Inflammatory macrophage treated with lipopolysaccharide for 1 hour (primary cell): ENCODE measurements around the gene ABCB8.

ENCODE experiments used
- DNase-seq, 2 donors: peaks; one replicate each; pipeline ENCODE4 v3.0.0-alpha.2; 2020 to 2022

Gene ABCB8

DNA sequence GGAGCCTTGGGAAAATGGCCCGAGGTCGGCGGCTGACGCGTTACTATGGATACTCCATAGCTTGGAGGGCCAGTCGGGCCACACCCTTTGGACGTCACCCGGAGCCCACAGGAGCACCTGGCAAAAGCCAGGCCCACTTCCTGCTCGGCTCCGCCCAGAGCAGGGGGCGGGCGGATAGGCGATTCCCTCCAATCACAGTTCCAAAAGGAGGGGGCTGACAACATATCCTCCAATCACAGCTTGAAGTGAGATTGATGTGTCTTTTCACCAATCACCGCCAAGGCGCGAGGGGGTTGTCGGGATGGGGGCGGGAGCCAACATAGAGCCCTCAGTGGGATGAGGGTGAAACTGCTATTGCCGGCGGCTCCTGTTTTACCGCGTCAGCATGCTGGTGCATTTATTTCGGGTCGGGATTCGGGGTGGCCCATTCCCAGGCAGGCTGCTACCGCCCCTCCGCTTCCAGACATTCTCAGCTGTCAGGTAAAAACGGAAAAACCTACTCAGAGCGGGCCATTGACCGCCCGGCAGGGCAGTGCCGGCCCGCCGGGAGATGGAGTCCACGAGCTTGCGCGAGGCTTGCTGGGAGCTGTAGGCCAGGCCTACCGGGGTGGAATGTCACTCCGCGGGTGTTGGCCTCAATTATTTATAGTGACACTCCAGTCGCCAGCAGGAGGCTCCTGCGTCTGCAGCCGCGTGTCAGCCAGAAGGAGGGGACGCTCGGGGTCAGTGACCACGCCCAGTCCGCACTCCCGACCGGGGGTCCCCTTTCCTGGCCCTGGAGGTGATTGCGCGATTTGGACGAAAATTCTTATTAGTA lies at the start of gene ABCB8:
Gene ABCB8, plus strand, starts transcription at position 320 of the 817 bp plus-strand sequence. Its CDS starts 66 bp downstream, at position 386.
- peak; percentile 99 to 100 for DNase-seq

DNA sequence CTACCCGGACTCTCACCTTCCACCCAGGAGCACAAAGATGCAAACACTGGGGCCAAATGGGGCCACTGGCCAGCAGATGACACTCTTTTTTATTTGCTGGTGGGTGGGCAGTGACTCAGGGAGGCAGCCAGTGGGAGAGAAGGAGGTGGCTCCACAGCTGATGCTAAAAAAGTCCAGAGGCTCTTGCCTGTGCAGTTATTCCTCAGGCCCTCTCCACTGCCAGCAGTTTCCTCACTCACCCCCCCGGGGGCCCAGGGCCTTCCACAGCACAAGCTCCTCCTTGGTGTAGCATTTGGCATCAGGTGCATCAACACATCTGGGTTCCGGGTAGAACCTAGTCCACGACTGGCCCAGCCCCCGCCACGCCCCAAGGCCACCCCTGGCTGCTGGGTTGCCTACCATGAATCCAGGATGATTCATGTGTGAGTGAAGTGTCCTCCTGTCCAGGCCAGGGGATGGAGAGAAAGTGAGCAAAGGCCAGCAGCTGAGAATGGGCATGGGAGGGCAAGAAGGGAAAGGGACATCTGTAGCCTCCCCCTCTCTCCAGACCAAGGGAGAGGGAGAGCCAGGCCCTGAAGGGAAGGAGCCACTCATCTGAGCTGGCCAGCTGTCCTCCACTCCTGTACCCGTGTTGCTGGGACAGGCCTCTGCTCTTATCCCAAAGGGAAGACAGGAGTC lies 48.4 kb upstream of the ABCB8 start:
- DNase-seq, result peak in 1 of 2 donors; percentile 25

DNA sequence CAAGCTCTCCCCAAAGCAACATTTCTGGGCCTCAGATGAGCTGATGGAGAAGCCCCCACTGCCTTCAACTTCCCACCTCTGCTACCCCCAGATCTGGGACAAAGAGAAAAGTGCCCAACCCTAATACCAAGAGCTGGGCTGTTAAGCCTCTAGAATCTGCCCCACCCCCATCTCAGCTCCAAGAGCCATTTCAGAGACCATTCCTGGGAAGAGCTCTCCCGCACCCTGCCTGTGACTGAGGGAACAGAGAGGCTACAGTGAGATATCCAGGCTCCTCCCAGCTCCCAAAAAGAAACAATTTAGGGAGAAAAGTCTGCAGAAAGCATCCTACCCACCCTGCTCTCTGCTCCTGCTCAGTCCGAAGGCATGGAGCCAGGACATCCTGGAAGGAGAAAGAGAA lies 47.6 kb upstream of the ABCB8 start:
- DNase-seq, result no peak

DNA sequence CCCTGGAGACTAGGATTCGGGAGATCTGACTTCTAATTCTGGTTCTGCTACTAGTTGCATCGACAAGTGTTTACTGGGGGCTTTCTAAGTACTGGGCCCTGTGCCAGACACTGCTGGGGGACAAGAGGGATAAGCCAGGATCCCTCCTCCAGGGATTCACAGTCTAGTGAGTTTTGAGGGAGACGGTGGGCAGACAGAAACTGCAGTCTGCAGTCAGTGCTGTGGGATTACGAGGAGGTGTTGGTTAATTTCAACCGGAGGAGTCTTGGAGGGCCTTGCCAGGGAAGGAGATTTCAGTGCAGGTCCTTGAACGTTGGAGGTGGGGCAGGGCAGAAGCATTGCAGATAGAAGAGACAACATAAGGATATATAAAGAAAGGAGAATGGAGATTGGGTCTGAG lies 46.6 kb upstream of the ABCB8 start:
- no peak for DNase-seq

DNA sequence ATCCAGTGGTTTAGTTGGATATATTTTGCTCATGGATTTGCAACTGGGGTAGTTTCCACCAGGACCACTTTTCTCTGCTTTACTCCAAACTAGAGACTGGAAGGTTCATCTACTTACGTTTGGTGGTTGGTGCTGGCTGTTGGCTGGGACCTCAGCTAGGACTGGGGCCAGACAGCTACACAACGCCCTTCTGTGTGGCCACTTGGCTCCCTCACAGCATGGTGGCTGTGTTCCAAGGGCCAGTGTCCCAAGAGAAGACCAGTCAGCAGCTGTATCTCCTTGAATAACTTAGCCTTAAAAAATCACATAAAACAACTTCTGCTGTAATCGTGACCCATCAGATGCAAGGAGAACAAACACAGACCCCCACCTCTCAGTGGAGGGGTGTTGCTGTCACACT lies 45.9 kb upstream of the ABCB8 start:
- DNase-seq, result no peak

DNA sequence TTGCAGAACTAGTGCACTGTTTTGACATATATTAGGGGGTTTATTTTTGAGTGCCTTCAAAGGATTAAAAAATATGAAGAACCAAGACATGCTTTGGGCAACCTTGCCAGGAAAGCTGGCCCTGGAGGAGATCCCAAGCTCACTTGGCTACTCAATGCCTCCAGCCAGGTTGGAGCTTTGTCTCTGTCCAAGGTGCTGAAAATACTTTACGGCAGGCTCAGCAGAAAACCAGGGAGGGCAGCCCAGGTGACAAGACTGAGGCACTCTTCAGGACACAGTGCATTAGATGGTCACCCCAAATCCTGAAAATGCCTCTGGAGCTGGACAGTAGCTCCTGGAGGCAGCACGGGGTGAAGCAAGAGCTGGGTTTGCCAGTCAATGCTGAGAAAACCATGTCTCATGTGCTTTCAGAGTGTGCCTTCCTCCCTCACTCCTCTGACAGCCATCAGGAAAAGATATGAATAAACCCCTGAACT lies 44.3 kb upstream of the ABCB8 start:
- peak in 1 of 2 donors; percentile 32 for DNase-seq

DNA sequence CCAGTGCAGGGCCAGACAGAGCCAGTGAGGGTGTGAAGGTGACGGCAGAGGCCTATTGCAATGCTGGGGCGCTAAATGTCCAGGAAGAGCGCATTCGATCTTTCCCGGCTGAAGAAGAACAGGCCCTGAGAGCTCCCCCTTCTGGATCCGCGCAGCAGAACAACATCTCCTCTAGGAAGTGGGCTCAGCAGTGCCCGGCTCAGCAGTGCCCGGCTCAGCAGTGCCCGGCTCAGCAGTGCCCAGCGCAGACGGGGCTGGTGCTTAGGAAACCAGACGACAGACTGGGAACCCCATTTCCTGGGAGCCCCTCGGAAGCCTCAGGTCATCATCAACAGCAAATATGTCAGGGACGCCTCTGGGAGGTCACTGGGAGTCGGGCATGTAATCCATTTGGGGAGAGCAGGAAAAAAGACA lies 42.1 kb upstream of the ABCB8 start:
- DNase-seq, result peak; percentile 37 to 73

DNA sequence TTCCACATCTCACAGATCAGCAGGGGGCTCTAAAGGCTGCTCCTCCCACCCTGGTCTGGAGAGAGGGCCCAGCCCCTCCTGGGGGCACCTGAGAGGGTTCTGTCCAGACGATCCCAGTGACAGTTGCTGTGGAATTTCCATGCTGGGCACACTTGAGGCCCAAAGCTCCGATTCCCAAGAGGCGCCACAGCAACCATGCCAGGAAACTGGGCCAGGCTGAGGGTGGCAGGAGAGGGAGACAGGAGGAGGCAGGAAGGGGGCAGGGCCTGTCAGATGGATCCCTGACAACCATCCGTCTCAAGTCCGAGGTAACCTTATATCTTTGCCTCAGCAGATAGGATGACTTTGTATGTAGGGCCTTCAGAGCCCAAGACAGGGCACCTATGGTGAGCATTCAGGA lies 41.7 kb upstream of the ABCB8 start:
- no peak for DNase-seq

DNA sequence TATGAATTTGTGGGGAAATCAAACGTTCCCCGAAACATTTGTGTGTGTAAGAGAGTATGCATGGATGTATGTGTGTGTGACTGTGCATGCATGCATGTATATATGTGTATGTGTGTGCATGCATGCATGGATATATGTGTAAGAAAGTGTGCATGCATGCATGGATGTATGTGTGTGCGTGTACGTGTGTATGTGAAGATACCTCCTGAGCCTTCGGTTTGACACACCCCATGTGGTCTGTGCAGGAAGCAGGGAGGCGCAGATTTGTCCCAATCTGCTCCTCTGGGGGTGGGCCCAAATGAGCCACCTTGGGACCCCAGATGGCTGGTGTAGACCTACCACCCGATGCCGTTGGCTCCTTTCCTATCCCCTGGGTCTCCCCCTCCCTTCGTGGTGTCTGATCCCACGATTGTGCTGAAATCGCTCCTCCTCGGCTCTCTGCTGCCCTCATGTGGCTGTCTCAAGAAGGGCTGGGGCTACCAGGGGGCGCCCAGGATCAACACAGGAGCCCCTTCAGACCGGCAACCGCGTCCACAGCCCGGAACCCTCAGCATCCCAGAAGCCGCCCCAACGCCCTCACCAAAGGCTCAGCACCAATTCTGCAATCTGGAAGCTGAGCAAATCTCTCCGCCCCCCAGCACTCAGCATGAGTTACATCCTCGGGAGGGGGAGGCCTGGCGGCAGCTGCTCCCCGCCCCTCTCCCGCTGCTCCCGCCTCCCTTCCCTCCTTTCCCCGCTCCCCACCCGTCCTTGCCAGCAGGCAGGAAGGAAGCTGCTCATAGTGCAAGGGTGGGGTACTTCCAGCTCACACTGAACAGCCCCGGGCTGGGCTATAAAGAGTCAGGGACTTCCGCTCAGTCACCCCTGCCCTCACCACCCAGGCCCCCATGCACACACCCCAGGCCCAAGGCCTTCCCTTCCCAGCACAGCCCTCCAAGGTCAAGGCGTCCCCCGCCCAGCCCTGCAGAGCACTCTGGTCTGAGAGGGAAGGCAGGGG lies 39.7 kb upstream of the ABCB8 start:
- peak; percentile 54 to 56 for DNase-seq

DNA sequence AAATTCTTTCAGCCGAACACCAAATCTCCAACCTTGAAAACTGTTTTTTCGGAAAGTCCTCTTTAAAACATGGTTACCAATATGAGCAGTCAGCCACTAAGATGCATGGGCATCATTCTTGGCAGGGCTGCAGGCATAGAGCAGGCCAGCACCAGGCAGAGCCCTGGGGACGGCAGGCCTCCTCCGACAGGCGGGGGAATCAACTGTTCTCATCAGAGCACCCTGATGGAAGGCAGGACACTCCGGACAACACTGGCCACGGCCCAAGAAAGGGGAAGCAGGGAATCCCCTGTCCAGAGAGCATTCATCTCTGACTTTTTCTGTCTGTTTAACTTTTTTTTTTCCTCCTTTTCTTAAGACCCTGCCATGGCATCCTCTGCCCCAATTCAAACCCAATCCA lies 38.8 kb upstream of the ABCB8 start:
- DNase-seq, result peak; percentile 29 to 37

DNA sequence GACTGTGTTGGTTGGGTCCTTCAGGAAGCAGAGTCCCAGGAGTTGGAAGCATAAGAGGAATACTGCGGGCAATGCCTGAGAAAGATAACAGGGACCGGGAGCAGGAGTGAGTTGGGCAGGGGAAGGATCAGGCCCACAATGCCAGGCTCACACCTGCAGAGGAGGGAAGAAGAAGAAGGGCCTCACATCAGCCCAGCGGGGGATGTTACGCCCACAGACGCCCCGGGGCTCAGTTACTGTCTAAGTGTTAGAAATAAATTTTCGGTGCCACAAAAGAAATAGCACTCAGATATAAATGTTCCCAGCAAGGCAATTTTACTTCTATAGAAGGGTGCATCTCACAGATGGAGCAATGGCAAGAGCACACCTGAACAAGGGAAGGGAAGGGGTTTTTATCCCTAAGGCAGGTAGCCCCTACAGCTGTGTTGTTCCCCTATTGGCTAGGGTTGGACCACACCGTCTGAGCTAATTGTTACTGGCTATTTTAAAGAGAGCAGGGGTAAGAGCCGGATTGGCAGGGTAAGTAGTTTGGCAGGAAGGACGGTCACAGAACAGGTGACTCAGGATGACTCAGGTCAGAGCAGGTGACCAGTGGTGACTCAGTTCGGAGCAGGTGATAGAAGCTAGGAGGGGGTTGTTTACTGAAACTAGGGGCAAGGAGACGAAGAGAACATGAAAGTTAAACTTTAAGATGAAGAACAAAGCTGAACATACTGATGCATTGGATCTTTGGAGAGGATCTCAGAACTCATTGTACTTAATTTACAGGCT lies 37.6 kb upstream of the ABCB8 start, which contains the start of gene NOS3:
Gene NOS3, plus strand, starts transcription at position 602 of the 771 bp plus-strand sequence. CDS start 2,787 bp downstream, outside the sequence.
- no peak for DNase-seq

DNA sequence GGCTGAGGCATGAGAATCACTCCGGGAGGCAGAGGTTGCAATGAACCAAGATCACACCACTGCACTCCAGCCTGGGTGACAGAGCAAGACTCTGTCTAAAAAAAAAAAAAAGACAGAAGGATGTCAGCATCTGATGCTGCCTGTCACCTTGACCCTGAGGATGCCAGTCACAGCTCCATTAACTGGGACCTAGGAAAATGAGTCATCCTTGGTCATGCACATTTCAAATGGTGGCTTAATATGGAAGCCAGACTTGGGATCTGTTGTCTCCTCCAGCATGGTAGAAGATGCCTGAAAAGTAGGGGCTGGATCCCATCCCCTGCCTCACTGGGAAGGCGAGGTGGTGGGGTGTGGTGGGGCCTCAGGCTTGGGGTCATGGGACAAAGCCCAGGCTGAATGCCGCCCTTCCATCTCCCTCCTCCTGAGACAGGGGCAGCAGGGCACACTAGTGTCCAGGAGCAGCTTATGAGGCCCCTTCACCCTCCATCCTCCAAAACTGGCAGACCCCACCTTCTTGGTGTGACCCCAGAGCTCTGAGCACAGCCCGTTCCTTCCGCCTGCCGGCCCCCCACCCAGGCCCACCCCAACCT lies 36.1 kb upstream of the ABCB8 start:
- no peak for DNase-seq

DNA sequence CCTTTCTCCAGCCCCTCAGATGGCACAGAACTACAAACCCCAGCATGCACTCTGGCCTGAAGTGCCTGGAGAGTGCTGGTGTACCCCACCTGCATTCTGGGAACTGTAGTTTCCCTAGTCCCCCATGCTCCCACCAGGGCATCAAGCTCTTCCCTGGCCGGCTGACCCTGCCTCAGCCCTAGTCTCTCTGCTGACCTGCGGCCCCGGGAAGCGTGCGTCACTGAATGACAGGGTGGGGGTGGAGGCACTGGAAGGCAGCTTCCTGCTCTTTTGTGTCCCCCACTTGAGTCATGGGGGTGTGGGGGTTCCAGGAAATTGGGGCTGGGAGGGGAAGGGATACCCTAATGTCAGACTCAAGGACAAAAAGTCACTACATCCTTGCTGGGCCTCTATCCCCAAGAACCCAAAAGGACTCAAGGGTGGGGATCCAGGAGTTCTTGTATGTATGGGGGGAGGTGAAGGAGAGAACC lies 35.4 kb upstream of the ABCB8 start:
- no peak for DNase-seq

DNA sequence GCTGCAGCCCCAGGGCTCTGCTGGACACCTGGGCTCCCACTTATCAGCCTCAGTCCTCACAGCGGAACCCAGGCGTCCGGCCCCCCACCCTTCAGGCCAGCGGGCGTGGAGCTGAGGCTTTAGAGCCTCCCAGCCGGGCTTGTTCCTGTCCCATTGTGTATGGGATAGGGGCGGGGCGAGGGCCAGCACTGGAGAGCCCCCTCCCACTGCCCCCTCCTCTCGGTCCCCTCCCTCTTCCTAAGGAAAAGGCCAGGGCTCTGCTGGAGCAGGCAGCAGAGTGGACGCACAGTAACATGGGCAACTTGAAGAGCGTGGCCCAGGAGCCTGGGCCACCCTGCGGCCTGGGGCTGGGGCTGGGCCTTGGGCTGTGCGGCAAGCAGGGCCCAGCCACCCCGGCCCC lies 34.7 kb upstream of the ABCB8 start:
- no peak for DNase-seq

DNA sequence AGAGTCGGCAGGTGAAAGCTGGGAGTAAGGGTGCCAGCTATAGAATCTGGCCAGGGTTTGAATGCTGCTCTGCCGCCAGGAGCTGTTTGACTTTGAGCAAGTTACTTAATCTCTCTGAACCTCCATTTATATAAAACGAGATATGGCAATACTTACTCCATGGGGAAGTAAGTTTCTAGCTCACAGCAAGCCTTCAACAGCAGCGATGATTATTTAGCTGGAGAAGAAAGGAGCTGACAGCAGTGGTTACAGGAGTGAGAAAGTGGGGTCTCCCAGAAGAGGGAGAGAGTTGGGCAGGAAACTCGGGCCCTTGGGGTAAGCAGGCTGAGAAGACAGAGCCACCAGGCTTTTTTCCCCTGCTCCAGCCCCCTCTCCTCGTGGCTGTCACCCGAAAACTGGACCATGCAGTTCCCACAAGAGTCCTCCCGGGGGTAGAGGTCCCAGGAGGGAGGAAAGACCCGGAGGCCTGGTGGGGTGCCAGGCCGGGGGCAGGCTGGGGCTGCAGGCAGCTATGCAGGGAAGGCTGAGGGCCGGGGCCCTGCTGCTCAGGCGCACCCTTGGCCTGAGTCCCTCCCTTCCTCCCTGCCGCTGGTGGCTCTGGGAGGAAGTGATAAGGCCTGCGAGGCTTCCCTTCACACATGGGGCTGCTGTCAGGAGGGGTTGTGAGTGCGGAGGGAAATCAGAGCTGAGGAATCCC lies 34.0 kb upstream of the ABCB8 start:
- peak in 1 of 2 donors; percentile 29 for DNase-seq

DNA sequence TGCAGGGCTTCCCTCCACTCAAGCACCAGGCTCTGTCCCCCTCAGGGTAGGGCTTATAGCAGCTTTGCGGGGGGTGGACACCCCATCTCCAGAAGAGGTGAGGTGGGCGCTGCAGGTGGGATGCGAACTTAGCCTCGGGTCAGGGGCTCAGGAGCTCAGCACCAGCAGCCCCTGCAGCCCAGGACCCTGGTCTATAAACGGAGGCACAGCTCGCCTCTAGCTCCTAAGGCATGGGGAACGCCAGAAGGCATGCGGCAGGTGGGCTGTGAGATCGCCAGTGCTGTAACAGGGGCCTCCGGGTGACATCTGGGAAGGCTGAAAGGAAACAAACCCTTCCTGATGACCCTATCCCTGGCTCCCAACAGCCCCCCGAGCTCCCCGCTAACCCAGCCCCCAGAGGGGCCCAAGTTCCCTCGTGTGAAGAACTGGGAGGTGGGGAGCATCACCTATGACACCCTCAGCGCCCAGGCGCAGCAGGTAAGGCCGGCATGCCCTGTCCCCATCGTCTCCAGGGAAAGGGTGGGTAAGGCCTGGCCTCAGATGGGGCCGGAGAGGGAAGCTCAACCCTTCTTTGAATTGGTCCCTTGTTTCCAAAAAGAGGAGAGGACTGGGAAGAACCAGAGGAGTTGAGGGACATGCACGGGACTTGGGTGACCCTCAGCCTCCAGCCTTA lies 33.3 kb upstream of the ABCB8 start:
- no peak for DNase-seq

DNA sequence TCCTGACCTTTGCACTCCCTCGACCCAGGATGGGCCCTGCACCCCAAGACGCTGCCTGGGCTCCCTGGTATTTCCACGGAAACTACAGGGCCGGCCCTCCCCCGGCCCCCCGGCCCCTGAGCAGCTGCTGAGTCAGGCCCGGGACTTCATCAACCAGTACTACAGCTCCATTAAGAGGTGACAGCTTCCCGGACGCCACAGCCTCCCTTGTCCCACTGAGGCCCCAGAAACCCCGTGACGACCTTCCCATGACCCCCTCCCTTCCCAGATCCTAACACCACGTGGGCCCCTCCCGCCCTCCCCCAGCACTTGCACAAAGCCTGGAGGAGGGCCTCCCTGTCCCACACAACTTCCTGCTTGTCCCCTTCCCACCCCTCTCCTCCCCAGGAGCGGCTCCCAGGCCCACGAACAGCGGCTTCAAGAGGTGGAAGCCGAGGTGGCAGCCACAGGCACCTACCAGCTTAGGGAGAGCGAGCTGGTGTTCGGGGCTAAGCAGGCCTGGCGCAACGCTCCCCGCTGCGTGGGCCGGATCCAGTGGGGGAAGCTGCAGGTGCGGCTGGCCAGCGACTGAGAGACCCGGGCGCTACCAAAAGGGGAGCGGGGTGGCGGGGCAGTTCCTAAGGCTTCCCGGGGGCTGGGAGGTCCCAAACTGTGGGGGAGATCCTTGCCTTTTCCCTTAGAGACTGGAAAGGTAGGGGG lies 31.7 kb upstream of the ABCB8 start:
- DNase-seq, result peak; percentile 50 to 69

DNA sequence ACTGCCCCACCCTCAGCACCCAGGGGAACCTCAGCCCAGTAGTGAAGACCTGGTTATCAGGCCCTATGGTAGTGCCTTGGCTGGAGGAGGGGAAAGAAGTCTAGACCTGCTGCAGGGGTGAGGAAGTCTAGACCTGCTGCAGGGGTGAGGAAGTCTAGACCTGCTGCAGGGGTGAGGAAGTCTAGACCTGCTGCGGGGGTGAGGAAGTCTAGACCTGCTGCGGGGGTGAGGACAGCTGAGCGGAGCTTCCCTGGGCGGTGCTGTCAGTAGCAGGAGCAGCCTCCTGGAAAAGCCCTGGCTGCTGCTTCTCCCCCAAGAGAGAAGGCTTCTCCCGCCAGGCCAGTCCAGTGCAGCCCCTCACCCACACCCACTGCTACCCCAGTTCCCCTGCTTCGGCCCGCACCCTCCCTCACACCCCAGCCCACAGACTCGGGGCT lies 31.2 kb upstream of the ABCB8 start:
- DNase-seq, result no peak

DNA sequence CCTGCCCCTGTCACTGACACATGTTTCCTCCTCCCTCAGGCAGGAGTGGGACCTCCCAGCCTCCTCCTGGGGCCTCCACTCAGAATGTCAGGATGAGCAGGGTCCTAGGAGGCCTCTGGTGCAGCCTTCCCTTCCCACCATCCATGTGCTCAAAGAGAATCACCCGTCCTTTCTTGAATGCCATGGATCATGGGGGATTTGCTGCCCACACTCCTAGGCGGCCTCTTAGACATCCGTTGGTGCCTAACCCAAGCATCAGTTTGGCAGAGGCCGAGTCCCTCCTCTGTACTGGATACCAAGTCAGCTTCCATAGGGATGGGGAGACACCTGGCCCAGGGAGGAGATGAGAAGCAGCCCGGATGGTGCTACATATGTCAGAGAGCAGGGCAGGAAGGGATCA lies 30.4 kb upstream of the ABCB8 start:
- DNase-seq, result no peak
